Psoas muscle (tissue), 8 donors: ENCODE results near the gene HSD3B7. TPM values are rescaled to one million over a fixed set of nuclear protein-coding genes. Genes with fewer than 3 reads are reported as not detected.

Source experiments
- ATAC-seq, 4 donors: fragments of 200-7000 bp; cut with Tn5 transposase; one replicate each; pipeline ENCODE4 v1.9.1; 2020; ENCODE audit warnings: moderate library complexity in 3 of 4, mild to moderate bottlenecking in 2 of 4
- DNase-seq, 2 donors: peaks; one replicate each; pipeline ENCODE4 v3.0.0-alpha.2; 2020
- H3K27ac ChIP-seq: fragments of 200-600 bp; one replicate; pipeline ENCODE4 v1.8.0; 2022
- H3K27me3 ChIP-seq, 3 donors: fragments of 200-600 bp in 1 of 3; one replicate each; pipeline versions ENCODE4 v1.6.1 to v1.8.0; 2013 to 2022; ENCODE audit warnings: low read length in 2 of 3, mild to moderate bottlenecking in 2 of 3, moderate library complexity in 1 of 3; ENCODE audit not compliant: insufficient read depth in 3 of 3
- H3K36me3 ChIP-seq, 2 donors: fragments of 200-600 bp in 1 of 2; one replicate each; pipeline versions ENCODE4 v1.6.1 to v1.8.0; 2013 to 2022; ENCODE audit warnings: low read depth in 1 of 2, mild to moderate bottlenecking in 1 of 2, moderate library complexity in 1 of 2; ENCODE audit not compliant: insufficient read depth in 1 of 2
- H3K4me1 ChIP-seq: fragments of 200-600 bp; one replicate; pipeline ENCODE4 v1.8.0; 2022
- H3K4me3 ChIP-seq: fragments of 200-600 bp; one replicate; pipeline ENCODE4 v1.8.0; 2022; ENCODE audit warnings: mild to moderate bottlenecking
- H3K9me3 ChIP-seq: fragments of 200-600 bp; one replicate; pipeline ENCODE4 v1.8.0; 2022
- CTCF ChIP-seq: fragments of 200-600 bp; IDR thresholded peaks from one replicate; pipeline ENCODE4 v1.8.0; 2022; ENCODE audit warnings: antibody characterized with exemption
- WGBS, 3 donors: extraction: QIAGEN DNeasy Blood & Tissue Kit; methylation state at CpG; one replicate each; pipeline versions ENCODE4 v1.1.6 to v1.1.7; 2013; 5-methylcytosine and 5-hydroxymethylcytosine counted together
- intact Hi-C, 2 donors: fragments of 100-400 bp; cut with DNase I; formaldehyde crosslinking; loops; one replicate each; pipeline versions ENCODE4 v1.11.0 to v1.14.2; 2022
- polyA plus RNA-seq, 3 donors: library from polyadenylated mRNA; stranded (reverse); fragments of 200-250 nt; gene quantifications; one replicate each; pipeline ENCODE4 v1.2.3, GENCODE V29; 2013
- total RNA-seq, 4 donors: library from RNA; stranded (reverse); fragmentation: NEBNext Ultra II Directional in 2 of 4; extraction: Animal tissue kit (Norgen Biotek cat#: 25700) in 2 of 4; gene quantifications; one replicate each; pipeline versions ENCODE4 v1.2.1 to v1.2.4, GENCODE V29; 2021 to 2023
- donor health status: healthy with polysubstance abuse.
- donor health status: DM: no; HTN: no; CAD: no; lungs with moderate emphysema.
- donor health status: Bipolar disorder and iron deficiency.
- donor health status: healthy.
- donor health status: DM: yes; HTN: yes; CAD: no.
- donor health status: DM: no; HTN: no; CAD: no.
- donor health status: DM: no; HTN: no; CAD: no.
- donor health status: DM: yes; HTN: yes; CAD: no.

The HSD3B7 gene
- total and polyA plus RNA-seq, 7 donors, result 3.2 to 12.8 (median 4.9) TPM

- no peaks in the 10 kb centered on the region for H3K4me1 ChIP-seq
- no peak overlapping the region for H3K27ac ChIP-seq
- ATAC-seq (no peak), DNase-seq (no peak)
- no peak overlapping the region for H3K4me3 ChIP-seq
- H3K36me3 ChIP-seq, result no peaks in the 10 kb centered on the region
- WGBS, 3 donors, result 45 to 51% (median 50%) methylated on average over 6 of the region's 6 CpGs
- no peaks in the 10 kb centered on the region for H3K9me3 ChIP-seq
- no peak for TF ChIP-seq CTCF
- intact Hi-C loops, result no loop called here
- H3K27me3 ChIP-seq, result peaks cover 0 to 47% (median 21%) of the 10 kb centered on the region in 3 donors
Observed at GRCh38 chr16:31007684-31008083, 22.7 kb downstream of the HSD3B7 start.

DNA sequence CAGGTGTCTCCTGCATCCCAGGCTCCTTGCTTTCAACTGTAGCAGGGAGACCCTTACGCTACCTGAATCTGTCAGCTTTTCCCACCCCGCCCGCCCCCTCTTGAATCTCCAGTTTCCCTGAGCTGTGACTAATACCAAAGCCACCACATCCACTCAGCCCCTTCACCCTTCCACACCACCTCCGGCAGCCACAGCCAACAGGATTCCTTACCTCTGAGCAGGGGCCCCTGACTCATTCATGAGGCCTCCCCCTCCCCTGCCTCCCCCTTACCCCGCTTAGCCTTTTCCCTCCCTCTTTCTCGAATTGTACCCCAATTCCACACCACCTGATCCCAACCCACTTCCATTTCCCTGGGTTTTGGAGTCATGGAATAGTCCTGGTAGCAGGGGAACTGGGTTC, 23.1 kb downstream of the HSD3B7 start:
- no peak for TF ChIP-seq CTCF
- ATAC-seq, result no peak
- Histone ChIP-seq H3K4me1 (no peaks in the 10 kb centered on the region), H3K36me3 (no peaks in the 10 kb centered on the region), H3K27ac (no peak overlapping the region), H3K4me3 (no peak overlapping the region), H3K27me3 (peaks cover 0 to 50% (median 21%) of the 10 kb centered on the region in 3 donors), H3K9me3 (no peaks in the 10 kb centered on the region)
- intact Hi-C loops, result no loop called here
- no peak for DNase-seq
- WGBS, 3 donors, result 39 to 44% (median 40%) methylated on average over 6 of the region's 6 CpGs

- no peak for ATAC-seq
- WGBS, 3 donors, result 82 to 86% (median 85%) methylated on average over 5 of the region's 5 CpGs
Observed at GRCh38 chr16:31008551-31008950, 23.5 kb downstream of the HSD3B7 start.

GRCh38 chr16:31009120-31009519, 24.1 kb downstream of the HSD3B7 start:
- no peaks in the 10 kb centered on the region for H3K4me1 ChIP-seq
- H3K27ac ChIP-seq, result no peak overlapping the region
- ATAC-seq (no peak), DNase-seq (no peak)
- no peaks in the 10 kb centered on the region for H3K9me3 ChIP-seq
- no peak for TF ChIP-seq CTCF
- H3K36me3 ChIP-seq, result no peaks in the 10 kb centered on the region
- 72 to 86% (median 84%) methylated on average over 7 of the region's 7 CpGs for WGBS, 3 donors
- peaks cover 0 to 50% (median 25%) of the 10 kb centered on the region in 3 donors for H3K27me3 ChIP-seq
- intact Hi-C loops, result no loop called here
- no peak overlapping the region for H3K4me3 ChIP-seq

More at GRCh38 chr16:31008551-31008950, 23.5 kb downstream of the HSD3B7 start:
- Histone ChIP-seq H3K27ac (no peak overlapping the region), H3K4me3 (no peak overlapping the region), H3K36me3 (no peaks in the 10 kb centered on the region), H3K27me3 (peaks cover 0 to 50% (median 22%) of the 10 kb centered on the region in 3 donors), H3K9me3 (no peaks in the 10 kb centered on the region), H3K4me1 (no peaks in the 10 kb centered on the region)
- TF ChIP-seq CTCF, result no peak
- intact Hi-C loops, result no loop called here
- DNase-seq, result no peak

- no peak overlapping the region for H3K4me3 ChIP-seq
- H3K27me3 ChIP-seq, result peaks cover 0 to 52% (median 27%) of the 10 kb centered on the region in 3 donors
- DNase-seq (no peak), ATAC-seq (no peak)
- H3K4me1 ChIP-seq, result no peaks in the 10 kb centered on the region
- WGBS, 3 donors, result 12 to 14% (median 12%) methylated on average over 31 to 36 of the region's 36 CpGs
- no peaks in the 10 kb centered on the region for H3K36me3 ChIP-seq
- intact Hi-C loops, result no loop called here
- TF ChIP-seq CTCF, result no peak
- no peaks in the 10 kb centered on the region for H3K9me3 ChIP-seq
- no peak overlapping the region for H3K27ac ChIP-seq
Observed at GRCh38 chr16:31009894-31010584, 25.0 kb downstream of the HSD3B7 start.
